HG03108 (cell line): ENCODE data around the gene CYP19A1.

Experiments
- ATAC-seq: cut with Tn5 transposase; IDR thresholded peaks from one replicate; pipeline ENCODE4 v1.9.1; 2021; ENCODE audit warnings: moderate library complexity; ENCODE audit not compliant: unreplicated experiment

Gene CYP19A1

DNA sequence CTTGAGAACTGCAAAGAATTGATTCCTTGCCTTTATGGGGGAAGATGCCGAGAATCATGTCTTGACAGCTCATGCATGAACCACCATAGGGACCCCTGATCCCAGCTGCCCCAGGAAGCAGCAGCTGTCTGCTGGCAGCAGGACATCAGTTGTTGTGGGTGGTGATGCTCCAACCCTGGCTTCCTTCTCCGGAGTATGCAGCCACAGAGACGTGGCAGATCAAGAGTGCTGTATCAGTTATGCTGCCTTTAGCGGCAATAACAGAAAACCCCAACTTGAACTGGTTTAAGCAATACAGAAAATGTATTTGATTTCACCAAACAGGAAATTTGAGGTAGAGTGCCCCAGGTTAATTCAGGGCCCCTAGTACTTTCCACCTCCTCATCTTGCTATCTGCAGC lies 151.5 kb downstream of the CYP19A1 start:
- no peak for ATAC-seq

DNA sequence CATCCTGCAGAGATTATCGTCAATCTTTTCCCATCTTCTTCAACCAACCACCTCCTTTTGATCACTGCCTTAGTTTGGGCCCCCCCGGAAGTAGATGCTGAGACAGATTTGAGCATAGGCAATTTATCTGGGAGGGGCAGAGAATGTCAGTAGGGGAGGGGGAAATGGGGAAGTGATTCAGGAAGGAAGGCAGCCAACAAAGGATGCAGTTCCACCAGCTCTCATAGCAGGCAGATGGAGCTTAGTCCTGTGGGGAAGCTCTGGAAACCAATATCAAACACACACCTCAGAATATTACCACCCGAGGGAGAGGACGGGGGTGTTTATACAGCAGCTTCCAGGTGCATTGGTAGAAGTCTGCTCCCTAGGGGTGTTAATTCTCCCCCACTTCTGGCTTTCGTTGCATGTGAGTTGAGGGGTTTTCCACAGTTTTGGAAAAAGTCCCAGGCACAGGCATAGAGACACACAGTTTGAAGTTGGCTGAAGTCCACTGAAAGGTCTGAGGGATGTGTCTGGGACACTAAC lies 152.2 kb downstream of the CYP19A1 start:
- no peak for ATAC-seq

DNA sequence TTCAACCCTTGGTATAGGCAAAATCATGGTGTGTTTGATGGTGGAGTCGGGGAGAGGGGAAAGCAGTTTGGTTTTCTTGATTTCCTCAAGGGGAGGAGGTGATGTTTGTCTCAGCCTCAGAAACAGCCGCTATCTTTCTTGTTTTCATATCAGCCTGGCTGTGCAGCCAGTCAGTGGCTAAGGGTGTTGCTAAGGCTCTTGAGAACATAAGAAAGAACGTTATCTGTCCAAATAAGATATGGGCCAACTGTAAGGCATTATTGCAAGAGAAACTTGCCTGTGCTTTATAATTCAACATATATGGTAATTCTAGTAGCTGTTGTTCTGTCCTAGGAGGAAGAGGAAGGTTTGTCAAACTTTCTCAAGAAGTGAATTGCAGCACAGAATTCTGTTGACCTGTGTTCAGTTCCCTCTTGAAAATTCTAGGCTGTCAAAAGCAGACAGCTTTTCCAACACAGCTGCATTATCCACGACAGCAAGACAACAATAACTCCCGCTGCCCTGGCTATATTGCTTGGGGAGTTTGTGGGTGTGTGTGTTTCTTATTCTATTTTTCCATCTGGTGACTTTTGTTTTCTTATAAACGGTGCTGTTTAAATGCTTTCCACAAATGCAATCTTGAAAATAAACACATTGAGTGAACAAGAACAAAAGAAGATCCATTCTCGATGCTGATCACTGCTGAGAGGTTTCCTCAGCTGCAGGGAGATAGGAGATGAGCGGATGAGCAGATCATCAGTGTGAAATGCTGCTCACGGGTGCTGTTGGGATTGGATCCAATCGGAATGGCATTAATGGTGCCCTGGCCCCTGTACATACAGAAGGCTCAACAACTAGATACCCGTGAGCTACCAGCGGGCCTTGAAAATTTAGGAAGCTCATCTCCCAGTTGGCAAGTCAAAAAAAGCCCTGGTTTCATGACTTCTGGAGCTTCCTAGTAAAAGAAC lies 152.9 kb downstream of the CYP19A1 start:
- ATAC-seq: no peak

DNA sequence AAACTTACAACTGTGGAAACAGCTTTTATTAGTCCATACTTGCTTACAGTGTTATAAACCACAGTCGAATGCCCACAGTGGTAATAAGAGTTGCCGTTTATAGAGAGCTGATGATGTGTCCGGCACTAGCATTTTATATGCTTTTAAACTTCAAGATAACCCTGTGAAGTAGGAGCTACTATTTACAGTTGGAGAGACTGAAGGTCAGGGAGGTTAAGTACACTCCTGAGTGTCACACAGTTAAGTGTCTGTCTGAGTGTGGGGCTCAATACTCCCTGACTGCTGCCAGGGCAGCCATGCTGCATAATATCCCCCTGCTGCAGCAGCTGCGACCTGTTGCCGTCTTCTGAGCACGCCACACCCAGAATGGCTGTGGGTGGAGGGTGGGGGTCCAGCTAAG lies 153.8 kb downstream of the CYP19A1 start:
- no peak for ATAC-seq

DNA sequence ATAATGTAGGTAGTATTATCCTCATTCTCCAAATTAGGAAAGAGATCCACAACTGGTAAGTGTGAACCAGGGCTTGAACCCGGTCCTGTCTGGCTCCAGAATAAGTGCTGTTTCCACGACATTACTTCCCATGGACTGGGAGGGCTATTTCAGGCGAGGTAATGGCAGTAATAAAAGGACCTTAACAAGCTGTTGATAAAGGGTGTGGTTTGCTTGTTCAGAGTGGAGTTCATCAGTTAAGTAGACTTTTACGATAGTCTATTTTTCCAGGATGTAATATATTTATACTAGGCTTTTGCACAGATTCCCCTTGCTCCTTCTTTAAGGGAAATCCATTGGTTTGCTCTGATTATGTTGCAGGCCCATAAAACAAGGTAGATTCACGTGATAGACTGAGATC lies 155.3 kb downstream of the CYP19A1 start:
- no peak for ATAC-seq

DNA sequence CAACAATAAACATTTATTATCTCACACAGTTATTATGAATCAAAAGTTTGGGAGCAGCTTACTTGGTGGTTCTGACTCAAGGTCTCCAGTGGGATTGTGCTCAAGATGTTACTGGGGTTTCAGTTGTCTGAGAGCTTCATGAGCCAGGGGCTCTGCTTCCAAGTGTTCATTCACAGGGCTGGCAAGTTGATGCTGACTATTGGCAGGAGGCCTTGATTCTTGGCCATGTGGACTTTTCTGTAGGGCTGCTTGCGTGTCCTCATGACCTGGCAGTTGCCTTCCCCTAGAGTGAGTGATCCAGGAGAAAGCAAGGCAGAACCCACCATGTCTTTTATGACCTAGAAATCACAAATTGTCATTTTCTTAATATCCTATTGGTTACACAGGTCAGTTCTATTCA lies 156.5 kb downstream of the CYP19A1 start:
- no peak for ATAC-seq

DNA sequence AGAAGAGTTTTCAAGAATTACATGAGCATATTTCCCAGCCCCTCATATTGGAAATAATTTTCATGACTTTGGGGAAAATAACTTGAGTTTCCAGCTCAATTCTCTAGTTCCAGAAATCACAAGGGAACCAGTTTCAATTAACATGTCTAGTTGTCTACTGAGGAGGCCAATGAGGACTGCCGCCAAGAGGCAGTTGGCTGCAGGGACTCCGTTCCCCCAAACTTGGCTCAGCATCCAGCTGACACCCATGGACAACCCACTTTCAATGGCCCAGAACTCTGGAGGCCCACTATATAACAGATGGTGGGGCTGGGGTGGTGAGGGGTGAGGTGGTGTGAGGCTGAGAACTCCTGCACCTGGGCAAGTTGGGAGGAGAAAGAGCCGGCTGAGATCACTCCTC lies 157.2 kb downstream of the CYP19A1 start:
- no peak for ATAC-seq

DNA sequence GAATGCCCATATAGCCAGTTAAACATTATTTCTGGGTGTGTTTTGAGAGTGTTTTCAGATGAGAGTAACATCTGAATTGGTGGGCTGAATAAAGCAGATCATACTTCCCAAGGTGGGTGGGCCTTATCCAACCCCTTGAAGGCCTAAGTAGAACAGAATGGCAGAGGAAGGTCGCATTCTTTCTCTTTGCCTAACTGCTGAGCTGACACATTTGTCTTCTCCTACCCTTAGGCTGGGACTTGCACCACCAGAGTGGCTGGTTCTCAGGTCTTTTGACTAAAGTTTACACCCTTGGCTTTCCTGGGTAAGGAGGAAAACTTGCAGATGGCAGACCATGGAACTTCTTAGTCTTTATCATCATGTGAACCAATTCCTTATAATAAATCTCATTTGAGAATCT lies 157.9 kb downstream of the CYP19A1 start:
- no peak for ATAC-seq

DNA sequence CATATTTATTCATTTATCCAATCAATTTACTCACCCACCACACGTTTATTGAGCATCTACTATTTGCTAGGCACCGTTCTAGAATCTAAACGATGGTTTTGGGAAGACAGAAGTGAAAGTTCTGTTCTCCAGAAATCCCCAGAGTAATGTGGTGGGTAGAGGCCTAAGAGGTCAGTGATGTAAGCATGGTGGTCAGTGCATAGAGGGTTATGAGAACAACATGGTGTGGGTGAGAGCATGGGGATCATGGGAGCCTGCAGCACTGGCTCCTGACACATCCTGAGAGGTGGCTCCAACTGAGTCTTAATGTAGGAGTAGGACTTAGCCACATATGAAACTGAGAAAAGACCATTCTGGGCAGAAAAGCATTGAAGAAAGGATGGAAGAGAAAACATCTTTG lies 158.4 kb downstream of the CYP19A1 start:
- ATAC-seq: no peak

DNA sequence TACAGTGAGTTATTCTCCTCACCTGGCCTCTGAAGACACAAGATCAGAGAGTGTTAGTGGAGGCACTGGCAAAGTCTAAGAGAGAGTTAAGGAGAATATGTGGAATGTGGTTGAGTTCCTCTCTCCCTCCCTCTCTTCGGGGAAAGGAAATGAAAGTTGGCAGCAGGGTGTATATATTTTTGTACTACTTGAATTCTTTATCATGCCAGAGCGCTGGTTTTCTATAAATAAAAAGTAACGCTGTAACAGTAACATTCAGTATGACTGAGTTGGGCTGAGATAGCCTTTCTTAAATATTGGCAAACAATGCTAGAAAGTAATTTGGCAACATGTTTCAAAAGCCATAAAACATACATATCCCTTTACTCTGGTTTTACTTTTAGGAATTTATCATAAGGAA lies 166.2 kb downstream of the CYP19A1 start:
- ATAC-seq: no peak

DNA sequence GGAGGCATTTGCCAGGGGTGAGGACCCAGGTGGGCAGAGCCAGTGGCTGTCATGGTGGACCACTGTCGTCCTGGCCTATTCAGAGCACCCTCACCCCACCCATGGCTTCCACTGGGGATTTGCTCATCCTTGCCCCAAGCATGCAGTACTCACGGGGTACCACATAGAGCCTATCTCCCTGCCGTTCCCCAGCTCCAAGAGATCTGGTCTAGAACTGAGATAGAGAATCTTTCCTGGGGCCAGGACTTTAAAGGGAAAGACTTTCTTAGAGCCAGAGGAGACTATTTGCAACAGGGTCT lies 166.8 kb downstream of the CYP19A1 start:
- no peak for ATAC-seq

DNA sequence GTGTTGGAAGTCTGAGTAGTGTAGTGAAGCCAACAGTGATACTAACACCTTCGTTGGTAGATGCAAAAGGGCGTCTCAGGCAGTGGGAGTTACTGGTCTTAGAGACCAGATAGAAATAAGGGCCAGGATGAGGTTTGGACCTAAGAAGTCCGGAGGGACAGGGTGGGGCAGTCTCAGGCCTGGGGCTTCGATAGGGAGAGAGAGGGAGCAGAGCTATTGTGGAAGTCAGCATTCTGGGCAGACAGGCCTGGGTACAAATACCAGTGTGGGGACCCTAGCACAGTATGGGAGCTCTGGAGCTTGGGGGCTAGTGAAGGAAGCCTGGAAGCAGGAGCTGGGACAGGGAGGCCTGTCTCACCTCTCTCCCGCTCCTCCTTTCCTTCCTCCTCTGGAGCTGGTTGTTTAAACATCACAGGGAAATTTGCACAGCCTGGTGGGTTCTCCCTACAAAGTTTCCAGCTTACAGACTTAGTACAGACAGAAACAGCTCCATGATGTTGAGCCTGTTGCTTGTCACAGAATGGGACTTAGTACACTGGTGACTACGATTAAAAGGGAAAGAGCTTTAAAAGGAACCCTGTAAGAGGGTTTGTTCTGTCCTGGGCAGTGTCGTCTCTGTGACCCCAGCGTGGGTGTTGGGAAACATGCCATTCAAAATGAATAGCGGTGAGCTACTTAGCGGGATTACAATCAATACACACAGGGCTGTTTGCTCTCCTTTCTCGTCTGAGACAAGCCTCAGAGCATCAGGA lies 167.3 kb downstream of the CYP19A1 start:
- ATAC-seq: no peak

DNA sequence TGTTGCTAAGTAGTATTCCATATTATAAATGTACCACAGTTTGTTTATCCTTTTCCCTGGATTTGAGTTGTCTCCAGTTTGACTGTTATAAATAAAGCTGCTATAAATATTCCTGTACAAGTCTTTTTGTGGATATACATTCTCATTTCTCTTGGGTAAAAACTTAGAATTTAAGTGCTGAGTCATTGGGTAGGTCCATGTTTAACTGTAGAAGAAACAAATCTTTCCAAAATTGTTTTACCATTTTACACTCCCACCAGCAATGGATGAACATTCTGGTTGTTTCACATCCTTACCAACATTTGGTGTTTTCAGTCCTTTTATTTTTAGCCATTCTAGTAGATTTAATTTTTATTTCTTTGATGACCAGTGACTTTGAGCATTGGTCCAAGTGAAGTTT lies 169.7 kb downstream of the CYP19A1 start:
- ATAC-seq: no peak

DNA sequence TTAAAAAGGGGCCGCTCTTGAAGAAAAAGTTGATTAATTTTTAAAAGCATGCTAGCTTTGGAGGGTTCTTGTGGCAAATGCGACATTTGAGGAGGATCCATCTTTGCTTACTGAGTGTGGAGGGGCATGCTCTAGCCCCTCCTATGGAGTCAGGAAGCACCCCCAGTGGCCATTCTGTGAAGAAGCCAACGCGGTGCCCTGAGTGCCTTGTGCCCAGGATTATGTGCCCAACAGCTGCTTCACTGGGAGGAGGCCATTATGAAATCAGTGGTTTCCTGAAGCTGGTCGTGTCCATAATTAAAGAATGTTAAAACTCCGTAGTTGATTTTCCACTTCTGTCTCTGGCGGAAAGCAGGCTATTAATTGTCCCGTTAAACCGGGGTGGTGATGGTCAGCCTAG lies 174.6 kb downstream of the CYP19A1 start:
- no peak for ATAC-seq

DNA sequence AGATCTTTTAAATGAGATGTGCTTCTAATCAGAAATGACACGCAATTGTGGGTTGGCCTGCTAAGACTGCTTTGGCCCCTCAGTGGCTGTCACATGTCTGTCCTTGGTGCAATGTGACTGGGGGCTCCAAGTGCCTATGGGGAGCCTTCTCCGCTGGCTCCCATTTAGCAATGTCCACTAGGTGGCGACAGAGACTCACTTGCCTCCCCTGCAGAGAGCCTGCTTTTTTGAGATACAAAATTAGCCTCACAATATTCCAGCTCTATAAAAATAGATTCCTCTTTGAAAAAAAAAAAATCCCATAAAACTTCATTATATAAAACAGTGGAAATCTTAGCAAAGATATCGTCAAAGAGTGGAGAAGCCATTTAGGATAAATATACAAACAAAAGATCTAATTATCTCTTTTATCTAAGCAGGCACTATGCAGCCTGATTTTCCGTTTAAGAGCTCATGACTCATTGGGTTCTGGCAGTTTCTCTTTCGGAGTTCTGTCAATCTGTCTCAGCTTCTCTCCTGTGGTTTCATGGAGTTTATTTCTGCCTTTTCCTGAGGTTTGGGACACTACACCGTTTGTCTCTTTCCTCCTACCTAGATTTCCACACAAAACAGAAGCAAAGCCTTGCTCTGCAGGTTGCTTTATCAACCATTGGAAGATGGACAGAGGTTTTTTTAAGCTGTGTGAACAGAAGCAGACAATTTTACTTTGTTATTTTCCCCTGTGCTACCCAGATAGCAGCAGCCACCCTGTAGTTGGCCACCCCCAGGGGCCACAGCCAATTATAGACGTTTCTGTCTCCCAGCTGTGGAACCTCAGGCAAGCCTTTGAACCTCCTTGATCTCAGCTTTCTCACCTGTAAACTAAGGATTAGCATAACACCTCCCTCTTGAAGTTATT lies 175.3 kb downstream of the CYP19A1 start:
- peak; percentile 73 for ATAC-seq

DNA sequence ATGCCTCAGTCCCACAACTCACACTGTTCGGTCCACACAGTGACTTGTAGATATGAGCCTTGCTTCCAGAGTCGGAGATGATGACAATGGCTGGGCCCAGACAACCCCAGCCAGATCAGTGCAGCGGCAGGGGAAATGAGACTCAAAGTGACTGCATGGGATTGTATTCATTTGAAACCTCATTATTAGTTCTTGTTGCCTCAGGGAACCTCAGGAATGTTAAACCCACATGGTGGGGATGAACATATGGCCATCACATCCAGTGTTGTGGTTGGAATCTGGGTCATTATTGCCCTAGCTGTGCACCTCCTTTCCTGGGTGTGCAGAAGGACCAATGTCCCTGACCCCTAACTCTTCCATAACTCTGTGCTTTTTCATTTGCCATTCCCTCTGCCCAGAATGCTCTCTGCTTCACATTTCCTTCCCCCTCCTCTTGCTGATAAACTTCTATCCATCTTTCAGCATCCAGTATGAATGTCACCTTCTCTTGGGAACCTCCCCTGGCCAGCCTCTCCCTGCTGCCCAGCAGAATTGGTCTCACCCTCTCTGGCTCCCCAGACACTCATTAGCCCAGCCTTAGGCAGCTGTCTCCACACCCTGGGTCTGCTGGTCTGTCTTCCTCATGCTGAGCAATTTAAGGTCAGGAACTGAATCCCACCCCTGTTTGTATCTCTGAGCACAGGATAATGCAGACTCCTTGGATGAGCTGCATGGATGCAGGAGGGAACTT lies 176.7 kb downstream of the CYP19A1 start:
- no peak for ATAC-seq

DNA sequence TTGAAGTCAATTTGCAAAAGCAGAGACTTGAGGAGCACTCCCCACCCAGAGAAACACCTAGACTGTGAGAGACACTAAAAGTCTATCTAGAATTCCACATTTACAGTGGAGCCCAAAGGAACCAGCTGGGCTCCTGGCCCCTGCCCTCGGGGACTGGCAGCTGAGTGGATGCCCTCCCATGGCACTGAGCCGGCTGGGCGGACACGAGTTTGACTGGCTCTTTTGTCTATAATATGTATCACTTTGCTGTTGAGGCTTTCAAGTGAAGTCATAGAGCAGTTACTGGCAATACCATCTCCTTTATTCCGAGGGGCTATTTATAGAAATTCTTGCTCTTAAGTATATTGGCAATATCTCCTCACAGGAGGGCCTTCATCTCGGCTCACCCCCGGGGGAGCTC lies 177.9 kb downstream of the CYP19A1 start:
- no peak for ATAC-seq
